GM23248 (cell line): ENCODE results near the gene GPN2. TPM values are rescaled to one million over a fixed set of nuclear protein-coding genes. Genes with fewer than 3 reads are reported as not detected.

Experiments used
- DNase-seq: peaks from one replicate; pipeline ENCODE4 v3.0.0-alpha.2; 2015
- H2AFZ ChIP-seq: fragments of 200-600 bp; sonication (generic); 2 replicates; pipeline ENCODE4 v1.6.1; 2016; ENCODE audit warnings: antibody characterized with exemption
- H3F3A ChIP-seq: fragments of 200-600 bp; sonication (generic); 2 replicates; pipeline ENCODE4 v1.6.1; 2016; ENCODE audit warnings: mild to moderate bottlenecking, antibody characterized with exemption, mixed run types; ENCODE audit not compliant: insufficient read depth
- H3K27ac ChIP-seq: fragments of 200-600 bp; sonication (generic); 2 replicates; pipeline ENCODE4 v1.5.1; 2016; ENCODE audit warnings: mild to moderate bottlenecking
- H3K27me3 ChIP-seq: fragments of 200-600 bp; sonication (generic); replicated peaks from 2 replicates; pipeline ENCODE4 v1.6.1; 2016; ENCODE audit warnings: mild to moderate bottlenecking; ENCODE audit not compliant: insufficient read depth
- H3K36me3 ChIP-seq: fragments of 200-600 bp; sonication (generic); 2 replicates; pipeline ENCODE4 v1.6.1; 2016; ENCODE audit warnings: low read depth, mild to moderate bottlenecking
- H3K4me1 ChIP-seq: fragments of 200-600 bp; sonication (generic); 2 replicates; pipeline ENCODE4 v1.6.1; 2016; ENCODE audit warnings: mild to moderate bottlenecking; ENCODE audit not compliant: insufficient read depth
- H3K4me2 ChIP-seq: fragments of 200-600 bp; sonication (generic); one replicate; pipeline ENCODE4 v1.6.1; 2016; ENCODE audit warnings: mild to moderate bottlenecking; ENCODE audit not compliant: unreplicated experiment
- H3K4me3 ChIP-seq: fragments of 200-600 bp; sonication (generic); 2 replicates; pipeline ENCODE4 v1.5.1; 2016; ENCODE audit warnings: mild to moderate bottlenecking
- H3K79me2 ChIP-seq: fragments of 200-600 bp; sonication (generic); 2 replicates; pipeline ENCODE4 v1.6.1; 2016; ENCODE audit warnings: mild to moderate bottlenecking; ENCODE audit not compliant: insufficient read depth
- H3K9ac ChIP-seq: fragments of 200-600 bp; sonication (generic); 2 replicates; pipeline ENCODE4 v1.6.1; 2016; ENCODE audit warnings: mild to moderate bottlenecking
- H3K9me2 ChIP-seq: fragments of 200-600 bp; sonication (generic); 2 replicates; pipeline ENCODE4 v1.6.1; 2016; ENCODE audit warnings: mixed run types, mild to moderate bottlenecking, moderate library complexity; ENCODE audit not compliant: insufficient read depth
- H3K9me3 ChIP-seq: fragments of 200-600 bp; sonication (generic); one replicate; pipeline ENCODE4 v1.6.1; 2017; ENCODE audit warnings: low read depth
- H4K20me1 ChIP-seq: fragments of 200-600 bp; sonication (generic); 2 replicates; pipeline ENCODE4 v1.6.0; 2016; ENCODE audit not compliant: insufficient read depth
- EZH2 ChIP-seq: fragments of 200-600 bp; sonication (generic); IDR thresholded peaks from 2 replicates; pipeline ENCODE4 v1.6.1; 2018; ENCODE audit warnings: antibody characterized with exemption, mild to moderate bottlenecking; ENCODE audit not compliant: insufficient read depth, poor library complexity, severe bottlenecking
- EZH2phosphoT487 ChIP-seq: fragments of 200-600 bp; sonication (generic); IDR thresholded peaks from 2 replicates; pipeline ENCODE4 v1.6.1; 2018; ENCODE audit warnings: antibody characterized with exemption, moderate library complexity, mild to moderate bottlenecking, low read depth; ENCODE audit not compliant: insufficient read depth
- WGBS, 2 experiments: methylation state at CpG; one replicate each; pipeline ENCODE4 v1.1.6; 2015 to 2017; ENCODE audit warnings: low lambda C conversion rate in 2 of 2, low coverage in 1 of 2; ENCODE audit errors: missing lambda C conversion rate in 2 of 2; 5-methylcytosine and 5-hydroxymethylcytosine counted together
- in situ Hi-C: fragments of 300-500 bp; cut with MboI; formaldehyde crosslinking; loops from 2 replicates; pipeline ENCODE4 v1.15.0; 2020
- polyA plus RNA-seq: library from polyadenylated mRNA; unstranded; fragments of >200 nt; fragmentation: Nextera tagmentation; extraction: Ambion mirVana; gene quantifications from 2 replicates; pipeline ENCODE4 v1.2.1, GENCODE V29; 2016
- total RNA-seq: library from RNA; depleted of rRNA; stranded (reverse); fragments of >200 nt; shearing (Covaris generic); gene quantifications from 2 replicates; pipeline ENCODE4 v1.2.3, GENCODE V29; 2014; rRNA removed

GPN2 gene
- total and polyA plus RNA-seq, 2 experiments from 2014 or later, result 11.9 to 27.9 TPM

- Histone ChIP-seq H3K4me2 (peak within 1 kb of the TSS; percentile 91), H2AFZ (peak within 1 kb of the TSS; percentile 98), H3K79me2 (peaks cover 42% of the 10 kb centered on the region), H3K4me1 (peaks cover 5% of the 10 kb centered on the region; the same call in 1 of the 2 replicates), H3K27ac (peak within 1 kb of the TSS; percentile 20; the same call in 1 of the 2 replicates), H3K36me3 (no peaks in the 10 kb centered on the region), H3F3A (peaks cover 15% of the 10 kb centered on the region), H3K9me2 (no peaks in the 10 kb centered on the region), H3K9ac (peak within 1 kb of the TSS; percentile 87), H3K9me3 (no peaks in the 10 kb centered on the region), H3K27me3 (no peaks in the 10 kb centered on the region), H4K20me1 (no peaks in the 10 kb centered on the region), H3K4me3 (peak within 1 kb of the TSS; percentile 78)
- peak; percentile 85 for DNase-seq
- WGBS, 2 experiments, result 1 to 2% methylated on average over 16 to 36 of the region's 107 CpGs
- in situ Hi-C loops, result no loop called here
- TF ChIP-seq EZH2phosphoT487 (no peak), EZH2 (no peak)
Observed at GRCh38 chr1:26826261-26827105, 63.6 kb downstream of the GPN2 start, which contains the start of gene ZDHHC18. Gene ZDHHC18, plus strand, starts transcription at chr1:26826688. Its CDS starts 117 bp downstream, at chr1:26826805.

Other genes starting within 250 kb of the GPN2 start
- gene ARID1A, start 194.3 kb downstream of the GPN2 start, total RNA-seq, result 11.6 and 13.4 TPM in 2 replicates
- 8.2 and 9.4 TPM in 2 replicates for gene ARID1A, start 194.3 kb downstream of the GPN2 start, polyA plus RNA-seq
- gene PIGV, start 102.3 kb downstream of the GPN2 start, total RNA-seq, result 28.9 and 31.0 TPM in 2 replicates
- 20.4 and 21.5 TPM in 2 replicates for gene PIGV, start 102.3 kb downstream of the GPN2 start, polyA plus RNA-seq
- gene ZDHHC18, start 63.6 kb downstream of the GPN2 start, total RNA-seq, result 11.6 and 12.8 TPM in 2 replicates
- gene ZDHHC18, start 63.6 kb downstream of the GPN2 start, polyA plus RNA-seq, result 1.3 and 1.9 TPM in 2 replicates
- not detected in 2 replicates for gene SFN, start 27.1 kb downstream of the GPN2 start, total RNA-seq
- not detected in 2 replicates for gene SFN, start 27.1 kb downstream of the GPN2 start, polyA plus RNA-seq
- gene GPATCH3, start 10.2 kb upstream of the GPN2 start, total RNA-seq, result 6.3 and 6.8 TPM in 2 replicates
- gene GPATCH3, start 10.2 kb upstream of the GPN2 start, polyA plus RNA-seq, result 9.3 and 10.8 TPM in 2 replicates
- not detected in 2 replicates for gene NR0B2, start 23.7 kb upstream of the GPN2 start, total RNA-seq
- gene NR0B2, start 23.7 kb upstream of the GPN2 start, polyA plus RNA-seq, result not detected in 2 replicates
- 34.9 and 50.0 TPM in 2 replicates for gene NUDC, start 31.5 kb upstream of the GPN2 start, total RNA-seq
- 117 and 118 TPM in 2 replicates for gene NUDC, start 31.5 kb upstream of the GPN2 start, polyA plus RNA-seq
- not detected in 2 replicates for gene KDF1, start 70.2 kb upstream of the GPN2 start, total RNA-seq
- gene KDF1, start 70.2 kb upstream of the GPN2 start, polyA plus RNA-seq, result not detected in 2 replicates
- 311 and 327 TPM in 2 replicates for gene TRNP1, start 103.4 kb upstream of the GPN2 start, total RNA-seq
- 17.7 and 19.1 TPM in 2 replicates for gene TRNP1, start 103.4 kb upstream of the GPN2 start, polyA plus RNA-seq
- 0.76 and 0.89 TPM in 2 replicates for gene TENT5B, start 122.6 kb upstream of the GPN2 start, total RNA-seq
- 1.2 TPM in 2 replicates for gene TENT5B, start 122.6 kb upstream of the GPN2 start, polyA plus RNA-seq